Measurements from ENCODE around the gene PPP1R2. TPM values are rescaled to one million over a fixed set of nuclear protein-coding genes. Genes with fewer than 3 reads are reported as not detected.

PPP1R2 gene
- total RNA-seq, 4 donors from 2014 or later, result 50.7 to 143 (median 59.4) TPM

GRCh38 chr3:195577645-195578177 is 34.6 kb upstream of the PPP1R2 start:
- no peaks in the 10 kb centered on the region for H3K36me3 ChIP-seq
- 64 to 83% methylated on average over 9 of the region's 9 CpGs for WGBS, 2 donors (ENCODE audit: low coverage in 1 of 2)
- TF ChIP-seq EP300 (IDR thresholded peaks at IDR 0.05; ENCODE audit: low read depth) (no peak), POLR2AphosphoS5 (IDR thresholded peaks at IDR 0.05) (no peak), POLR2A (IDR thresholded peaks at IDR 0.05) (no peak), CTCF (IDR thresholded peaks at IDR 0.05) (no peak)
- in situ Hi-C loops (cut with MboI; ENCODE audit: low pct_ligation_motif_present in 1 of 4, low pct_unique_long_range_greater_than_20kb in 1 of 4, low sequenced_read_pairs in 3 of 4) (no loop called here), intact Hi-C loops (cut with DNase I; ENCODE audit: low total_unique reads) (no loop called here)
- DNase-seq, result no peak
- H3K4me1 ChIP-seq, result no peaks in the 10 kb centered on the region
- no peak overlapping the region for H3K4me3 ChIP-seq
- no peaks in the 10 kb centered on the region for H3K27me3 ChIP-seq
- H3K9me3 ChIP-seq, result no peaks in the 10 kb centered on the region
- no peak overlapping the region for H3K27ac ChIP-seq

- Histone ChIP-seq H3K4me1 (no peaks in the 10 kb centered on the region), H3K27me3 (no peaks in the 10 kb centered on the region), H3K4me3 (no peak overlapping the region), H3K27ac (no peak overlapping the region), H3K9me3 (no peaks in the 10 kb centered on the region), H3K36me3 (no peaks in the 10 kb centered on the region)
- in situ Hi-C loops (cut with MboI; ENCODE audit: low pct_ligation_motif_present in 1 of 4, low pct_unique_long_range_greater_than_20kb in 1 of 4, low sequenced_read_pairs in 3 of 4) (no loop called here), intact Hi-C loops (cut with DNase I; ENCODE audit: low total_unique reads) (no loop called here)
- 68 to 78% methylated on average over 3 to 8 of the region's 8 CpGs for WGBS, 2 donors (ENCODE audit: low coverage in 1 of 2)
- TF ChIP-seq EP300 (IDR thresholded peaks at IDR 0.05; ENCODE audit: low read depth) (no peak), CTCF (IDR thresholded peaks at IDR 0.05) (no peak), POLR2A (IDR thresholded peaks at IDR 0.05) (no peak), POLR2AphosphoS5 (IDR thresholded peaks at IDR 0.05) (no peak)
- DNase-seq, result no peak
Measured at GRCh38 chr3:195574497-195575304, 31.6 kb upstream of the PPP1R2 start.

GRCh38 chr3:195573611-195574496 is 30.7 kb upstream of the PPP1R2 start:
- no peak for DNase-seq
- Histone ChIP-seq H3K4me3 (no peak overlapping the region), H3K27me3 (no peaks in the 10 kb centered on the region), H3K36me3 (no peaks in the 10 kb centered on the region), H3K27ac (no peak overlapping the region), H3K4me1 (no peaks in the 10 kb centered on the region), H3K9me3 (no peaks in the 10 kb centered on the region)
- intact Hi-C loops (cut with DNase I; ENCODE audit: low total_unique reads) (no loop called here), in situ Hi-C loops (cut with MboI; ENCODE audit: low pct_ligation_motif_present in 1 of 4, low pct_unique_long_range_greater_than_20kb in 1 of 4, low sequenced_read_pairs in 3 of 4) (no loop called here)
- WGBS, 2 donors (ENCODE audit: low coverage in 1 of 2), result 92 to 100% methylated on average over 1 to 19 of the region's 19 CpGs
- TF ChIP-seq CTCF (IDR thresholded peaks at IDR 0.05), result no peak
- no peak for TF ChIP-seq POLR2A (IDR thresholded peaks at IDR 0.05)
- TF ChIP-seq POLR2AphosphoS5 (IDR thresholded peaks at IDR 0.05), result no peak
- no peak for TF ChIP-seq EP300 (IDR thresholded peaks at IDR 0.05; ENCODE audit: low read depth)

GRCh38 chr3:195571361-195571760 is 28.2 kb upstream of the PPP1R2 start:
- Histone ChIP-seq H3K27ac (no peak overlapping the region), H3K27me3 (peaks cover 4% of the 10 kb centered on the region), H3K4me3 (no peak overlapping the region), H3K36me3 (no peaks in the 10 kb centered on the region), H3K9me3 (no peaks in the 10 kb centered on the region), H3K4me1 (no peaks in the 10 kb centered on the region)
- no peak for TF ChIP-seq EP300 (IDR thresholded peaks at IDR 0.05; ENCODE audit: low read depth)
- no peak for TF ChIP-seq POLR2AphosphoS5 (IDR thresholded peaks at IDR 0.05)
- TF ChIP-seq CTCF (IDR thresholded peaks at IDR 0.05), result no peak
- no peak for TF ChIP-seq POLR2A (IDR thresholded peaks at IDR 0.05)
- 87 to 89% methylated on average over 6 of the region's 6 CpGs for WGBS, 2 donors (ENCODE audit: low coverage in 1 of 2)
- intact Hi-C loops (cut with DNase I; ENCODE audit: low total_unique reads) (no loop called here), in situ Hi-C loops (cut with MboI; ENCODE audit: low pct_ligation_motif_present in 1 of 4, low pct_unique_long_range_greater_than_20kb in 1 of 4, low sequenced_read_pairs in 3 of 4) (no loop called here)
- no peak for DNase-seq

Measured in transverse colon (tissue), 4 donors.